22Rv1 (cell line): ENCODE results near the gene ATP8B2.
"Not testable (repeated sequence)": the region's sequence is repeated elsewhere in the genome, so short reads cannot be mapped to it uniquely, and the experiment has no call there.

Experiments
- CTCF ChIP-seq: fragments of 450-650 bp; IDR thresholded peaks from 2 replicates; pipeline ENCODE4 v1.5.1; 2017; ENCODE audit warnings: mild to moderate bottlenecking
- ZFX ChIP-seq: fragments of 450-650 bp; IDR thresholded peaks from 2 replicates; pipeline ENCODE4 v1.6.1; 2017; ENCODE audit warnings: antibody characterized with exemption, borderline replicate concordance

- TF ChIP-seq CTCF, ZFX: not testable (repeated sequence)
Observed at GRCh38 chr1:154360881-154361280, 35.6 kb downstream of the ATP8B2 start.
